IPS-11a (cell line): Measurements from ENCODE around the gene EIF3C.
"Not testable (repeated sequence)": the region's sequence is repeated elsewhere in the genome, so short reads cannot be mapped to it uniquely, and the experiment has no call there.

Experiments used
- H3K4me3 ChIP-seq: one replicate; pipeline ENCODE4 v1.5.1; 2013; ENCODE audit warnings: low read depth, low read length, control low read depth

Gene EIF3C

DNA sequence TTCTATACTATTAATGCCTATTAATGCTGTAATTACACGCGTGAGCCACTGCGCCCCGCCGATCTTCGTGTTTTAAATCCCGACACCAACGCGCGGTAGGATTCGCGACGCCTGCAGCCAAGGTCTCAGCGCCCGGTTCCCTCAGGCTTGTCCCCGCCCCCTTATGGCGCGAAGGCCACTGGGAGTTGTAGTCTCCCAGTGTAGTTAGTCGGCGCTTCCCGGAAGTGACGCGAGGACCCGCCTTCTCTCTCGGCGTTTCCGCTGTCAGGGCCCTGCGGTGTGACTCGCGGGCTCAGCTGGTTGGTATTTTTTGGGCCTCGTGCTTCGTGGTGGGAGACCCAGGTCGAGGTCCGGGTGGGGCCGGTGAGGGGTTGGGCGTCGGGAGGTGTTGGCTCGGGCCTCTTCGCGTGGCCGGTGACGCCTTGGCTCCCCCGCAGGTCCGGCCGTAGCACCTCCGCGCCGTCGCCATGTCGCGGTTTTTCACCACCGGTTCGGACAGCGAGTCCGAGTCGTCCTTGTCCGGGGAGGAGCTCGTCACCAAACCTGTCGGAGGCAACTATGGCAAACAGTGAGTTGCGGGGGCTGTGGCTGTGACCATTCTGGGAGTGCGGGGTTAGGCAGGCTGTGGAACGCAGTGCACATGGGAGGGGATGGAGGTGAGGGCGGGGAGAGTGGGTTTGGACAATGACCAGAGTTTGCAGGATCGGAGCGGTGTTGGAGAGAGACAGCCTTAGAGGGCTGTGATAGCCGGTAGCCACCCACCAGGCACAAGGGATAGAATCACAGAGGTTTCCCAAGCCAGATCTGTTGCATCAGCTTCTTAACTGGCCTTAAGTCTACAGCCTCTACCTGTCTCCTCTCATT is at the start of gene EIF3C:
Gene EIF3C (plus strand): TSS at position 245 of the 864 bp plus-strand sequence. CDS start 223 bp downstream, at position 468.
- peak within 1 kb of the TSS; percentile 13 for H3K4me3 ChIP-seq

GRCh38 chr16:28666264-28666663 is 45.0 kb upstream of the EIF3C start:
- H3K4me3 ChIP-seq: not testable (repeated sequence)

DNA sequence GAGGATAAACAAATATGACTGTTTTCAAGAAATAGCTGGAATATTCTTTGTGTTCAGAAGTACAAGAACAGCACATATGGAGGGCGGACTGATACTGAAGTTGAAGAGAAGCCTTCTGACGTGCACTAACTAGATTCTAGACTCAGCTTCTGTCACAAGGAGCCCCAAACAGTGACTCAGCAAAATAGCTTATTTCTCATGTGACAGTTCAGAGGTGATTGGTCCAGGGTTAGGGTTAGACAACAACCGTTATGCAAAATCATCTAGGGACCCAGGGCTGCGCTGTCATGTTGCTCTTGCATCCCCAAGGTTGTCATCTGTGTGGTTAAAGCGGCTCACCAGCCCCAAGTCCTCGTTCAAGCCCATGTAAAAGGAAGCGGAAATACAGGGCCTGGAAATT is 43.8 kb upstream of the EIF3C start:
- not testable (repeated sequence) for H3K4me3 ChIP-seq

- not testable (repeated sequence) for H3K4me3 ChIP-seq
Measured at GRCh38 chr16:28668199-28668598, 43.1 kb upstream of the EIF3C start.

DNA sequence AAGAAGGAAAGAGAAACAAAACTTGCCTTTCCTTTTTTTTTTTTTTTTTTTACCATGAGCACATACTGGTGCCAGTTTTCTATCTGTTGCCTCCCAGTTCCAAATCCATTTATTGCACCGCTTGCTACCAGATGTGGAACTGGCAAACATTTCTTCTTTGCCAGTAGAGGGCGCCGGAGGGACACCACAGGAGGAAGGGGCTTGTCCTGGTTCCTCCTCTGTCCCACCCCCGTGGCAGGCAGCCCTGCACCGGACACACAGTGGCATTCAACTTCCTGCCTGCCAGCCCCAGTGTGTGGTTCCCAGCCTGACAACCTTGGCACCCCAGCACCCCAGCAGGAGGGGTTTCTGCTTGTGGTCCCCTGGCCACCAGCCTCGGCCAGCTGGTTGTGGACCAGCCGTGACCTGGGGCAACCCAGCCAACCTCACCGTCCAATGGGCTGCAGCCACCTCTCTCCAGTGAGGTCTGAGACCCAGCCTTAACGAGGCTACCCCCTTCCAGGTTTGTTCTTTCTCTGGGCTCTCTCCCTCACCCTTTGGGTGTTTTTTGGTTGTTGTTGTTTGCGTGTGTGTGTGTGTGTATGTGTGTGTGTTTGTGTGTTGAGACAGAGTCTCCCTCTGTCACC is 22.8 kb upstream of the EIF3C start:
- not testable (repeated sequence) for H3K4me3 ChIP-seq

- H3K4me3 ChIP-seq: not testable (repeated sequence)
Measured at GRCh38 chr16:28689425-28689824, 21.8 kb upstream of the EIF3C start.

DNA sequence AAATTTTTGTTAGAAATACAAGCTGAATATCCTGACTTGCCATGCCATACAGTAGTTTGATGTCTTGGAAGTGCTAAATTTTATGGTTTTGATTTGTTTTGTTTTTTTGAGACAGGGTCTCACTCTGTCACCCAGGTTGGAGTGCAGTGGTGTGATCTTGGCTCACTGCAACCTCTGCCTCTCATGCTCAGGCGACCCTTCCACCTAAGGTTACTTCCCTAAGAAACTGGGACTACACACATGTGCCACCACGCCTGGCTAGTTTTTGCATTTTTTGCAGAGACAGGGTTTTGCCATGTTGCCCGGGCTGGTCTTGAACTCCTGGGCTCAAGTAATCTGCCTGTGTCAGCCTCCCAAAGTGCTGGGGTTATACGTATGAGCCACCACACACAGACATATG is 19.5 kb upstream of the EIF3C start:
- not testable (repeated sequence) for H3K4me3 ChIP-seq

DNA sequence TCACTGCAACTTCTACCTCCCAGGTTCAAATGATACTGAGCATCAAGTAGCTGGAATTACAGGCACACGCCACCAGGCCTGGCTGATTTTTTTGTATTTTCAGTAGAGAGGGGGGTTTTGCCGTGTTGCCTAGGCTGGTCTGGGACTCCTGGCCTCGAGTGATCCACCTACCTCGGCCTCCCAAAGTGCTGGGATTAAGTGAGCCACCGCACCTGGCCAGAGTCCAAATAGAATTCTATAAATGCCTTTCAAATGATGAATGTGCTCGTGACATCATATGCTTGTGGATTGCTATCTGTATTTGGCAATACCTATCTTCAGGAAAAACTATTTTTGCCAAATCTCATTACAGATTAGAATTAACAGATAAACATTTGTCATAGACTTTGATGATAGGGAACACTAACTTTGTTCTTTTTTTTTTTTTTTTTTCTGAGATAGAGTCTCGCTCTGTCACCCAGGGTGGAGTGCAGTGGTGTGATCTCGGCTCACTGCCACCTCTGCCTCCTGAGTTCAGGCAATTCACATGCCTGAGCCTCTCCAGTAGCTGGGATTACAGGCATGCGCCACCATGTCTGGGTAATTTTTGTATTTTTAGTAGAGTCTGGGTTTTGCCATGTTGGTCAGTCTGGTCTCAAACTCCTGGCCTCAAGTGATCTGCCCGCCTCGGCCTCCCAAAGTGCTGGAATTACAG is 17.9 kb upstream of the EIF3C start:
- H3K4me3 ChIP-seq: not testable (repeated sequence)

DNA sequence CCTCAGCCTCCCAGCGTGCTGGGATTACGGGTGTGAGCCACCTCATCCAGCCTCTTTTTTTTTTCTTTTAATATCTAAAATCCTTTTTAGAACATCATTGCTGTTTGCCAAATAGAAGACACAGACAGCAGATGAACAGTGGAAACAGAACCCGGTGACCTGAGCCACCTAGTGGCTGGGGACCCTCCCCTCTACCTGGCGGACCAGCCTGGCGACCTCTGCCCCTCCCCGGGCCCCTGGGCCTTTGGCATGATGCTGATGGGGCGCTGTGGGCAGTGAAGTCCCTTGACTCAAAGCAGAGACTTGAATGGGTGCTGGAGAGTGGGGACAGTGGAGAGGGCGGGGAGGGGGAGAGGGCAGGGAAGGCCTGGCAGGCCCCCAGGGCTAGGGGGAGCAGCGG is 11.5 kb upstream of the EIF3C start:
- H3K4me3 ChIP-seq: not testable (repeated sequence)

DNA sequence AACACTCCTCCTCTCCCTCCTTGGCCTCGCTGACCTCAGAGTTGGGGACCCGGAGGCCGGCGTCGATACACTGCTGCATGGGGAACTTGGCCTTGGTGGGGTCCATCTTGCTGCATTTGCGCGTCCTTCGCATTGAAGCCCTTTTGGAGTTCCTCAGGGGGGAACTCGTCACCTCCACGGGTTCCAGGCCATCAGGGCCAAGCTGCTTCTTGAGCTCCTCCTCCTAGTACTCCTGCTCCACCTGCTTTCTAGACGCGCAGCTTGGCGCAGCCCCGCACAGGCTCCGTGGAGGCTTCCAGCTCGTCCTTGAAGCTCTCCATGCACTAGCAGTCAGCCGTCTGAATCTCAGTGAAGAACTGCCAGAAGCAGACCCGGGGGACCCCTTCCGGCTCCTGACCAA is 10.9 kb upstream of the EIF3C start:
- H3K4me3 ChIP-seq: not testable (repeated sequence)

DNA sequence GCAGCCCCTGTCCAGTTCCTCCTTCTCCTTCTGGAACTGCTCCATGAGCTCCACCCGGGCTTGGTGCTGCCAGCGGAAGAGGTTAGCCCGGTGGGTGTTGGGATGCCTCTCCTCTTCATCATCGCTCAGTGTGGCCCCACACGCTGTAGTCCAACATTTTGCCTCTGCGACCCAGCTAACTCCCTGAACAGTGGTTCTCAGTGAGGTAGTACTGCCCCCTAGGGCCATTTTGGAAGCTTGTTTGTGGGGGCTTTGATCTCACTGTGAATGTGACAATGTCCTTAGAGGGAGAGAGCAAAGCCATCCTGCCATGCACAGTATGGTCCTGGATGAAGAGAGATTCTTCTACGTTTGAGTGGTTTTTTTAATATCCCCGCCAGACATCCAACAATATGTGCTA is 9.9 kb upstream of the EIF3C start:
- H3K4me3 ChIP-seq: not testable (repeated sequence)

- not testable (repeated sequence) for H3K4me3 ChIP-seq
Measured at GRCh38 chr16:28704246-28704645, 7.0 kb upstream of the EIF3C start.

DNA sequence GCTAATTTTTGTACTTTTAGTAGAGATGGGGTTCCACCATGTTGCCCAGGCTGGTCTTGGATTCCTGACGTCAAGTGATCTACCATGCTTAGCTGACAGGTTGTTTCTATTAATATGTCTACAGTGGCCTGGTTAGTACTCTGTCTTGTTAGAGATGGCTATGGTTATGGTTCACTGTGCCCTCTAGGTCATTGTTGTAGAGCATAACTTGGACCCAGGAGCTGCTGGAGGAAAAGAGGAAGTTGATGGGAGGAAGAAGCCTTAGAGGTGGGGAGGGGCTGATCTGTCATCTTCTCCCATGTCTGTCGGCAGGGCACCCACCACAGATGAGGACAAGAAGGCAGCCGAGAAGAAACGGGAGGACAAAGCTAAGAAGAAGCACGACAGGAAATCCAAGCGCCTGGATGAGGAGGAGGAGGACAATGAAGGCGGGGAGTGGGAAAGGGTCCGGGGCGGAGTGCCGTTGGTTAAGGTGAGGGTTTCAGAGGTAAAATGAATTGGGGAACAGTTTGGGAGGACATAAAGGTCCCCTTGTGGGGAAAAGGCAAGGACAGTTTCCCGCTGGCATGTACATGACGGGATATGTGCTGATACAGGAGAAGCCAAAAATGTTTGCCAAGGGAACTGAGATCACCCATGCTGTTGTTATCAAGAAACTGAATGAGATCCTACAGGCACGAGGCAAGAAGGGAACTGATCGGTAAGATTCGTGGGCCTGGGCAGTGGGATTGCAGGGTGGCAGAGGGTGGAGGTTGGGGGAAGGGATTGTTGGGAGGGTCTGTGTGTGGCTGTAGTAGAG is 11.8 kb downstream of the EIF3C start:
- H3K4me3 ChIP-seq: not testable (repeated sequence)

DNA sequence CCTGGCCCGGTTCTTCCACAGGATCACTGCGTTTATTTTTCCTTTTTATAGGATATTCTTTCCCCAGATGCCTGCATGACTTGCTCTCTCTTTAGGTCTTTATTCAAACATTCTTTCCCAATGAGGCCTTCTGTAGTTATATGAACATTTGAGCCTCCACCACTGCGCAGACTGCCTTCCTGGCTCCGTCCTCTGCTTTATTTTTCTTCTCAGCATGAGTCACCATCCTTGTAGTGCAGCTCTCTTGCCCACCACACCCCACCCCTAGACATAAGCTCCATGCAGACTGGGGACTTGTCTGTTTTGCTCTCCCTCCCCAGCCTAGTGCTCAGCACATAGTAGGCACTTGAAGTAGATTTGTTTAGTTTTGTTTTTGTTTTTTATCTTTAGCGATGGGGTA is 20.0 kb downstream of the EIF3C start:
- H3K4me3 ChIP-seq: not testable (repeated sequence)

- not testable (repeated sequence) for H3K4me3 ChIP-seq
Measured at GRCh38 chr16:28732455-28733124, 21.3 kb downstream of the EIF3C start.

DNA sequence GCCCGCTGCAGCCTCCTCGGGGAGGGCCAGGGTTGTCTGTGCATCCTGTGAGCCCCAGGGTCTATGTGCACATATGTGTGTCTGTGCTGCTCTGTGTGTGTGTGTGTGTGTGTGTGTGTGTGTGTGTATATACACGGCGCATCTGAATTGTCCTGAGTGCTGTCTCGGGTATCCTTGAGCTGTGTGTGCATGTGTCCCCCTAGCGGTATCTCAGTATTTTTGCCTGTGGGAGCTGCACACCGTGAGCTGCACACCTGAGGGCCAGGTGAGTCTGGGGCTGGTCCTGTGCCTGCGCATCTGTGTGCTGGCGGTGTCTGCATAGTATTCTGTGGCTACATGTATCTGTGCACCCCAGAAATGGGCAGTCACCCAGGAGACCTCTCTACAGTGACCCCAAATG is 28.5 kb downstream of the EIF3C start:
- not testable (repeated sequence) for H3K4me3 ChIP-seq

GRCh38 chr16:28740631-28741030 is 29.4 kb downstream of the EIF3C start:
- not testable (repeated sequence) for H3K4me3 ChIP-seq

GRCh38 chr16:28741295-28741694 is 30.0 kb downstream of the EIF3C start:
- not testable (repeated sequence) for H3K4me3 ChIP-seq

- not testable (repeated sequence) for H3K4me3 ChIP-seq
Measured at GRCh38 chr16:28746618-28747350, 35.5 kb downstream of the EIF3C start.

DNA sequence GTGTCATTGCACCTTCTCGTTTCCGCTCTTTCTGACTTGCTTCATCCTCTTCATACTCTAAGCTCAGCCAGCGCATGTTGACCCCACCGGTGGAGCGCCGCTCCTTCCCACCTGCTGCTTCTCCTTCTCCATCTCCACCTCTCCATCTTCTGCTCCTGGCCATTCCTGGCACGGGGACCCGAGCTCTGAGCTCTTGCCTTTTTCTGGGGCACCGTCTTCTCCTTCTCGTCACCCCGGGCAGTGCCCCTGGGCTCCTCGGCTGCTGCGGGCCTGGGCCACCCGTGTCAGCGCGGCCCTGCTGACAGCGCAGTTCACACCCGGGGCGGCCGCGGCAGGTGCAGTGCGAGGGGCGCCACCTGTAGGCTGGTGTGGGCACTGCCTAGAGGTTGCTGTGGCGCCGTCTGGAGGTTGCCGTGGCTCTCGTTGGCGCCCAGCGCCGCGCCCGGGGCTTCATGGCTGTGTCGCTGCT is 38.8 kb downstream of the EIF3C start:
- not testable (repeated sequence) for H3K4me3 ChIP-seq
